Measurements from ENCODE around the gene CSF2. TPM values are rescaled to one million over a fixed set of nuclear protein-coding genes. Genes with fewer than 3 reads are reported as not detected.

CSF2 gene
- total and polyA plus RNA-seq, 2 of the 13 experiments (the other 11 are each of a cell fraction or from before 2014, with no cell fraction given), result not detected

DNA sequence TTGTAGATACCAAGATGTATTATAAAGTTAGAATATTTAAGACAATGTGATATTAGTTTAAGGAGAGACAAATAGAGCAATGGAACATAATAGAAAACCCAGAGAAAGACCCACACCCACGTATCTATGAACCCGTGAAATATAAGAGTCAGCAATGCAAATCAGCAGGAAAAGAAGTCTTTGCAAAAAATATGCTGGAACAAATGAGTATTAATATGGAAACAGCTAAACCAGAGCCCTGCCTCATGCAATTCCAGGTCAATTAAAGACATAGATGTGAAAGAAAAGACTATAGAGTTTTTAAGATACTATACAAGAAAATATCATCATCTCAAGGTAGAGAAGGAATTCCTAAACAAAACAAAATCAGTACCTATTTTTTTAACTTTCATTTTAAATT lies 36.2 kb upstream of the CSF2 start (continued):
- TF ChIP-seq ZNF317 (CRISPR knock-in tag; IDR thresholded peaks at IDR 0.05), result no peak
- TF ChIP-seq, protein P1, sequence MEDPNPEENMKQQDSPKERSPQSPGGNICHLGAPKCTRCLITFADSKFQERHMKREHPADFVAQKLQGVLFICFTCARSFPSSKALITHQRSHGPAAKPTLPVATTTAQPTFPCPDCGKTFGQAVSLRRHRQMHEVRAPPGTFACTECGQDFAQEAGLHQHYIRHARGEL (CRISPR knock-in tag; IDR thresholded peaks at IDR 0.05), result no peak

DNA sequence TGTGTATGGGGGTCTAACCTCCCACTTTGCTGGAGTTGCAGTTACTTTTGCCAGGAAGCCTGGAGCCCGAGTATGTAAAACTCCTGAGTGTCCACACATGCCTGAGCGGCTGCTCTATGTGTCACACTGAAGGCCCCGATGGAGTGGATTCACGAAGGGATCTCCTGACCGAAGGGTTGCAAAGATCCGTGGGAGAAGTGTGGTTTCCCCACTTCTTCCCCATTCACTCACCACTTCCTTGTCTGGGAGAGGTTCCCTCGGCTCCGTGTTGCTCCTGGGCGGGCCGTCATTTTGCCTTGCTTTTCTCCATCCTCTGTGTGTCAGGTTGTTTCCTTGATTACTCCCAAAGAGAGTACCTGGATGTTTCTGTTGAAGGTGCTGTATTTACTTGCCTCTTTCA lies 29.4 kb upstream of the CSF2 start:
- TF ChIP-seq, protein P2, sequence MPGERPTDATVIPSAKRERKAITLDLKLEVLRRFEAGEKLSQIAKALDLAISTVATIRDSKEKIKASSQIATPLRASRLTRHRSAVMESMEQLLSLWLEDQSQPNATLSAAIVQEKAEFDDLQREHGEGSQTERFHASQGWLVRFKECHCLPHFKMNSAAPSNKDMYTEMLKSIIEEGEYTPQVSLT (CRISPR knock-in tag; IDR thresholded peaks at IDR 0.05; ENCODE audit: borderline replicate concordance, low read depth), result no peak
- no peak for TF ChIP-seq SMC3 (IDR thresholded peaks at IDR 0.05; ENCODE audit: low read length)
- CTCF ChIA-PET (ENCODE audit: low intra/inter-chr PET ratio, low total read pairs), result no interaction called here
- H3K9ac ChIP-seq (ENCODE audit: insufficient read depth, low read depth, low read length), result no peak overlapping the region
- H3K27ac ChIP-seq (ENCODE audit: extremely low read length, insufficient read depth, low read length), result no peak overlapping the region
- in situ Hi-C loops (cut with HindIII; ENCODE audit: extremely low pct_ligation_motif_present, low pct_unique_long_range_greater_than_20kb) (no loop called here), intact Hi-C loops (cut with micrococcal nuclease; ENCODE audit: unreplicated experiment) (no loop called here)
- DNase-seq (ENCODE audit: low spot score), result no peak
- FAIRE-seq, result no peak
- no peaks in the 10 kb centered on the region for H3K36me3 ChIP-seq (replicated peaks in 1 of 2; ENCODE audit: control insufficient read depth in 1 of 2, insufficient read depth in 2 of 2, low read length in 2 of 2)
- H4K20me1 ChIP-seq (ENCODE audit: insufficient read depth, low read length), result no peaks in the 10 kb centered on the region
- no peak overlapping the region for H2AFZ ChIP-seq (ENCODE audit: low read length)
- no peaks in the 10 kb centered on the region for H3K9me3 ChIP-seq (ENCODE audit: low read length)
- POLR2A ChIA-PET, result no interaction called here
- H3K4me3 ChIP-seq (replicated peaks in 1 of 3; ENCODE audit: insufficient read depth in 1 of 3, low read depth in 2 of 3, low read length in 3 of 3), result no peak overlapping the region
- ATAC-seq, result no peak
- no TSS peak for BruUV-seq (replicated peaks)
- WGBS (ENCODE audit: low lambda C conversion rate), result 36% methylated on average over 9 of the region's 10 CpGs
- no peaks in the 10 kb centered on the region for H3K79me2 ChIP-seq (ENCODE audit: insufficient read depth, low read length)
- H3K27me3 ChIP-seq (ENCODE audit: control insufficient read depth in 1 of 2, insufficient read depth in 2 of 2, low read length in 2 of 2), result 0 out of 5 replicates have a peak, but pooled peaks cover 0 to 6% of the 10 kb centered on the region in 2 experiments
- no peak overlapping the region for H3K4me2 ChIP-seq (ENCODE audit: low read depth, low read length)
- H3K4me1 ChIP-seq (ENCODE audit: insufficient read depth, low read length), result no peaks in the 10 kb centered on the region

DNA sequence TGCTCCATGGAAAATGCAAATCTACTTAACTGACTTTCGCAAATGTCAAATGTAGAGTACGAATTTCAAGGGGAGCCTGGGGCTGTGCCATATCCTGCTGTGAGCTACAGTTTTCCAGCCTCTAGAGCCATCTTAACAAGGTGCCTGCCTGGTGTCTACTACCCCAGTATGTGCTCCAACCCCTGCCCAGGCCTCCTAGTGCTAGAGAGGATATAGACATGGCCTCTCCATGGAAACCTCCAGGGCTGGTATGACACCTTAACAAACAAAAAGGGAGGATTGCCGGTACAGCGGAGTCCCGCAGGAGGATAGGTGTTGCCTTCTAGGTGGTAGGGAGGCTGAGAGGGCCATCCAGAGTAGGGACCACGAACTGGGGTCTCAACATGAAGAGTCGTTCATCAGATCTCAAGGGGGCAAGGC lies 26.7 kb upstream of the CSF2 start:
- ATAC-seq (no peak), FAIRE-seq (no peak), DNase-seq (ENCODE audit: low spot score) (no peak)
- Histone ChIP-seq H2AFZ (ENCODE audit: low read length) (no peak overlapping the region), H3K27me3 (ENCODE audit: control insufficient read depth in 1 of 2, insufficient read depth in 2 of 2, low read length in 2 of 2) (peaks cover 0 to 18% of the 10 kb centered on the region in 2 experiments; a peak in 3 of 5 replicates), H3K36me3 (replicated peaks in 1 of 2; ENCODE audit: control insufficient read depth in 1 of 2, insufficient read depth in 2 of 2, low read length in 2 of 2) (no peaks in the 10 kb centered on the region), H4K20me1 (ENCODE audit: insufficient read depth, low read length) (no peaks in the 10 kb centered on the region), H3K9ac (ENCODE audit: insufficient read depth, low read depth, low read length) (no peak overlapping the region), H3K79me2 (ENCODE audit: insufficient read depth, low read length) (no peaks in the 10 kb centered on the region), H3K4me1 (ENCODE audit: insufficient read depth, low read length) (no peaks in the 10 kb centered on the region), H3K4me3 (replicated peaks in 1 of 3; ENCODE audit: insufficient read depth in 1 of 3, low read depth in 2 of 3, low read length in 3 of 3) (no peak overlapping the region), H3K4me2 (ENCODE audit: low read depth, low read length) (no peak overlapping the region), H3K9me3 (ENCODE audit: low read length) (no peaks in the 10 kb centered on the region), H3K27ac (ENCODE audit: extremely low read length, insufficient read depth, low read length) (no peak overlapping the region)
- in situ Hi-C loops (cut with HindIII; ENCODE audit: extremely low pct_ligation_motif_present, low pct_unique_long_range_greater_than_20kb) (no loop called here), intact Hi-C loops (cut with micrococcal nuclease; ENCODE audit: unreplicated experiment) (no loop called here)
- TF ChIP-seq POGZ (CRISPR knock-in tag; IDR thresholded peaks at IDR 0.05), result no peak
- CTCF ChIA-PET (ENCODE audit: low intra/inter-chr PET ratio, low total read pairs), result no interaction called here
- 59% methylated on average over 7 of the region's 7 CpGs for WGBS (ENCODE audit: low lambda C conversion rate)
- POLR2A ChIA-PET, result no interaction called here
- no TSS peak for BruUV-seq (replicated peaks)
